WTC11 (cell line): ENCODE measurements around the gene TWIST1. TPM values are rescaled to one million over a fixed set of nuclear protein-coding genes. Genes with fewer than 3 reads are reported as not detected.

ENCODE experiments used
- ATAC-seq: fragments of 200-7000 bp; cut with Tn5 transposase; 2 replicates; pipeline ENCODE4 v1.10.0; 2021; ENCODE audit warnings: mild to moderate bottlenecking, moderate library complexity
- CTCF ChIA-PET: fragments of 300-600 bp; sonication (Branson Sonifier 250); formaldehyde crosslinking; loops from one replicate; lab custom pipeline; 2021; ENCODE audit warnings: antibody characterized with exemption; lab: Charles Lee
- POLR2A ChIA-PET: fragments of 350-600 bp; sonication (Branson Sonifier 250); formaldehyde crosslinking; loops from one replicate; lab custom pipeline; 2021; ENCODE audit warnings: antibody characterized with exemption; lab: Charles Lee
- DNase-seq: peaks from one replicate; pipeline ENCODE4 v3.0.0; 2021; ENCODE audit warnings: low spot score
- H3K27ac Mint-ChIP-seq: 2 replicates; pipeline ENCODE4 v1.8.0; 2021; ENCODE audit warnings: mixed read lengths
- H3K27me3 Mint-ChIP-seq: 2 replicates; pipeline ENCODE4 v1.8.0; 2021; ENCODE audit warnings: low read depth, mild to moderate bottlenecking, moderate library complexity, mixed read lengths
- H3K36me3 Mint-ChIP-seq: 2 replicates; pipeline ENCODE4 v1.8.0; 2021; ENCODE audit warnings: mixed read lengths
- H3K4me1 Mint-ChIP-seq: 2 replicates; pipeline ENCODE4 v1.8.0; 2022; ENCODE audit warnings: mixed read lengths
- H3K4me3 Mint-ChIP-seq: 2 replicates; pipeline ENCODE4 v1.8.0; 2021; ENCODE audit warnings: mild to moderate bottlenecking, moderate library complexity, mixed read lengths
- H3K9me3 Mint-ChIP-seq: 2 replicates; pipeline ENCODE4 v1.8.0; 2021; ENCODE audit warnings: mixed read lengths
- AR ChIP-seq: fragments of 250-450 bp; sonication (Bioruptor Pico); IDR thresholded peaks from 2 replicates; pipeline ENCODE4 v1.9.0; 2021; ENCODE audit warnings: mild to moderate bottlenecking
- ARID4B ChIP-seq: sonication (generic); formaldehyde crosslinking; IDR thresholded peaks from 2 replicates; pipeline ENCODE4 v1.8.0; 2023; ENCODE audit warnings: missing genetic modification reagents, mild to moderate bottlenecking, borderline replicate concordance
- ATF2 ChIP-seq: sonication (generic); formaldehyde crosslinking; IDR thresholded peaks from 2 replicates; pipeline ENCODE4 v1.8.1; 2022; ENCODE audit warnings: low read depth, missing genetic modification reagents, borderline replicate concordance
- ATF3 ChIP-seq: sonication (generic); formaldehyde crosslinking; conservative IDR thresholded peaks from 2 replicates; pipeline ENCODE4 v1.8.1; 2022; ENCODE audit warnings: mild to moderate bottlenecking, missing genetic modification reagents
- CREB1 ChIP-seq: sonication (generic); formaldehyde crosslinking; IDR thresholded peaks from 2 replicates; pipeline ENCODE4 v1.8.0; 2023; ENCODE audit warnings: mild to moderate bottlenecking, missing genetic modification reagents
- ELF4 ChIP-seq: sonication (generic); formaldehyde crosslinking; IDR thresholded peaks from 2 replicates; pipeline ENCODE4 v1.8.1; 2022; ENCODE audit warnings: low read depth, mild to moderate bottlenecking, moderate library complexity, missing genetic modification reagents
- IRF1 ChIP-seq: sonication (generic); formaldehyde crosslinking; IDR thresholded peaks from 2 replicates; pipeline ENCODE4 v1.8.0; 2023; ENCODE audit warnings: missing genetic modification reagents
- MLX ChIP-seq: sonication (generic); formaldehyde crosslinking; IDR thresholded peaks from 2 replicates; pipeline ENCODE4 v1.8.1; 2023; ENCODE audit warnings: mild to moderate bottlenecking, missing genetic modification reagents, moderate library complexity
- MXD4 ChIP-seq: fragments of 250-450 bp; sonication (Bioruptor Pico); IDR thresholded peaks from 2 replicates; pipeline ENCODE4 v1.8.0; 2021; ENCODE audit warnings: mild to moderate bottlenecking, moderate library complexity, borderline replicate concordance
- OVOL2 ChIP-seq: fragments of 250-450 bp; sonication (Bioruptor Pico); IDR thresholded peaks from 2 replicates; pipeline ENCODE4 v1.9.0; 2021; ENCODE audit warnings: mild to moderate bottlenecking, borderline replicate concordance
- PRDM15 ChIP-seq: sonication (generic); formaldehyde crosslinking; IDR thresholded peaks from 2 replicates; pipeline ENCODE4 v1.8.0; 2022; ENCODE audit warnings: missing genetic modification reagents
- SOX15 ChIP-seq: fragments of 250-450 bp; sonication (Bioruptor Pico); IDR thresholded peaks from 2 replicates; pipeline ENCODE4 v1.9.0; 2021; ENCODE audit warnings: mild to moderate bottlenecking
- ZBTB21 ChIP-seq: sonication (generic); formaldehyde crosslinking; IDR thresholded peaks from 2 replicates; pipeline ENCODE4 v1.8.1; 2023; ENCODE audit warnings: mild to moderate bottlenecking, missing genetic modification reagents, borderline replicate concordance
- ZNF263 ChIP-seq: sonication (generic); formaldehyde crosslinking; IDR thresholded peaks from 2 replicates; pipeline ENCODE4 v1.8.1; 2022; ENCODE audit warnings: low read depth, mild to moderate bottlenecking, moderate library complexity, missing genetic modification reagents
- ZNF423 ChIP-seq: fragments of 250-450 bp; sonication (Bioruptor Pico); IDR thresholded peaks from 2 replicates; pipeline ENCODE4 v2.1.2; 2022; ENCODE audit warnings: mild to moderate bottlenecking, moderate library complexity
- ZNF425 ChIP-seq: fragments of 250-450 bp; sonication (Bioruptor Pico); conservative IDR thresholded peaks from 2 replicates; pipeline ENCODE4 v1.9.0; 2021; ENCODE audit warnings: mild to moderate bottlenecking
- total RNA-seq: library from RNA; stranded (reverse); gene quantifications from 3 replicates; pipeline ENCODE4 v1.2.3, GENCODE V29; 2021

Gene TWIST1
- total RNA-seq, 1 experiment from 2014 or later = not detected

- no peak for TF ChIP-seq IRF1 (CRISPR knock-in tag)
- no peak for TF ChIP-seq AR
- no peak for TF ChIP-seq ZNF423 (CRISPR knock-in tag)
- TF ChIP-seq PRDM15 = no peak
- no peak for TF ChIP-seq ATF3 (CRISPR knock-in tag)
- TF ChIP-seq MXD4 = no peak
- no peak for TF ChIP-seq OVOL2 (CRISPR knock-in tag)
- TF ChIP-seq SOX15 (CRISPR knock-in tag) = no peak
- TF ChIP-seq ZNF425 = no peak
- TF ChIP-seq, all 79 proteins: peak for 0
Observed at GRCh38 chr7:19095353-19095860, 22.0 kb downstream of the TWIST1 start (continued).

- Mint-ChIP-seq H3K27ac (no peak overlapping the region), H3K9me3 (no peaks in the 10 kb centered on the region), H3K4me3 (no peak overlapping the region), H3K4me1 (peaks cover 25% of the 10 kb centered on the region), H3K36me3 (no peaks in the 10 kb centered on the region), H3K27me3 (no peaks in the 10 kb centered on the region)
- no peak for ATAC-seq
- no peak for DNase-seq
- ChIA-PET CTCF (interaction anchor here (1.1 to 1.2 kb wide), 2 partner anchors 25 to 27 kb away, joined by 3 read pairs; no protein-coding TSS in a partner anchor), POLR2A (no interaction called here)
- no peak for TF ChIP-seq ATF2 (CRISPR knock-in tag)
- TF ChIP-seq ARID4B (CRISPR knock-in tag) = no peak
- no peak for TF ChIP-seq ZBTB21 (CRISPR knock-in tag)
- TF ChIP-seq ELF4 (CRISPR knock-in tag) = no peak
- TF ChIP-seq CREB1 (CRISPR knock-in tag) = no peak
- TF ChIP-seq MLX (CRISPR knock-in tag) = no peak
- TF ChIP-seq ZNF263 (CRISPR knock-in tag) = no peak
Observed at GRCh38 chr7:19094598-19095352, 22.7 kb downstream of the TWIST1 start.
